Peyer's patch (tissue), 4 donors: ENCODE measurements around the gene PTAFR. TPM values are rescaled to one million over a fixed set of nuclear protein-coding genes. Genes with fewer than 3 reads are reported as not detected.

Experiments used
- DNase-seq, 3 donors: peaks; one replicate each; pipeline ENCODE4 v3.0.0-alpha.2; 2017 to 2019
- H3K27ac ChIP-seq, 4 donors: fragments of 200-600 bp; sonication (generic); one replicate each; pipeline ENCODE4 v1.5.1; 2016 to 2019
- H3K27me3 ChIP-seq, 2 donors: fragments of 200-600 bp; sonication (generic); one replicate each; pipeline ENCODE4 v1.5.1; 2019
- H3K36me3 ChIP-seq, 3 donors: fragments of 200-600 bp; sonication (generic); one replicate each; pipeline ENCODE4 v1.5.1; 2016 to 2019
- H3K4me1 ChIP-seq, 4 donors: fragments of 200-600 bp; sonication (generic); one replicate each; pipeline ENCODE4 v1.5.1; 2016 to 2019
- H3K4me3 ChIP-seq, 4 donors: fragments of 200-600 bp; sonication (generic); 1 replicate in 3 of 4; 2 replicates in 1 of 4; pipeline ENCODE4 v1.5.1; 2016 to 2019; ENCODE audit warnings: mild to moderate bottlenecking in 1 of 4
- H3K9me3 ChIP-seq, 4 donors: fragments of 200-600 bp; sonication (generic); one replicate each; pipeline ENCODE4 v1.5.1; 2016 to 2019; ENCODE audit warnings: mild to moderate bottlenecking in 1 of 4
- CTCF ChIP-seq, 6 experiments: fragments of 450-650 bp in 4 of 6; fragments of 200-600 bp in 2 of 6; sonication (generic) in 1 of 6; IDR thresholded peaks; one replicate each; pipeline ENCODE4 v1.5.1; 2017 to 2019; ENCODE audit warnings: antibody characterized with exemption in 6 of 6, mild to moderate bottlenecking in 3 of 6, moderate library complexity in 1 of 6
- POLR2A ChIP-seq, 2 donors: fragments of 450-650 bp; IDR thresholded peaks; one replicate each; pipeline ENCODE4 v1.5.1; 2017; ENCODE audit warnings: antibody characterized with exemption in 2 of 2, mild to moderate bottlenecking in 2 of 2, moderate library complexity in 2 of 2
- total RNA-seq, 4 donors: library from RNA; depleted of rRNA; stranded (reverse); fragments of >200 nt; gene quantifications; one replicate each; pipeline ENCODE4 v1.1.0, GENCODE V29; 2016

Gene PTAFR
- total RNA-seq, 4 donors from 2014 or later: 0.53 to 1.8 (median 1.7) TPM

- Histone ChIP-seq H3K27me3 (no peaks in the 10 kb centered on the region), H3K4me3 (no peak overlapping the region), H3K36me3 (no peaks in the 10 kb centered on the region), H3K4me1 (no peaks in the 10 kb centered on the region), H3K27ac (no peak overlapping the region), H3K9me3 (no peaks in the 10 kb centered on the region)
- DNase-seq: peak in 1 of 3 donors; percentile 51
- TF ChIP-seq CTCF (IDR thresholded peaks at IDR 0.05) (no peak), POLR2A (IDR thresholded peaks at IDR 0.05) (no peak)
Observed at GRCh38 chr1:28115267-28115666, 61.2 kb downstream of the PTAFR start.

- Histone ChIP-seq H3K9me3 (no peaks in the 10 kb centered on the region), H3K4me3 (no peak overlapping the region), H3K36me3 (no peaks in the 10 kb centered on the region), H3K4me1 (no peaks in the 10 kb centered on the region), H3K27ac (no peak overlapping the region), H3K27me3 (no peaks in the 10 kb centered on the region)
- TF ChIP-seq POLR2A (IDR thresholded peaks at IDR 0.05) (no peak), CTCF (IDR thresholded peaks at IDR 0.05) (no peak)
- no peak for DNase-seq
Observed at GRCh38 chr1:28114844-28115243, 61.6 kb downstream of the PTAFR start.

- H3K36me3 ChIP-seq: no peaks in the 10 kb centered on the region
- H3K4me1 ChIP-seq: no peaks in the 10 kb centered on the region
- no peaks in the 10 kb centered on the region for H3K9me3 ChIP-seq
- no peaks in the 10 kb centered on the region for H3K27me3 ChIP-seq
- no peak overlapping the region for H3K4me3 ChIP-seq
- peak overlapping the region in 1 of 4 donors; percentile 25 for H3K27ac ChIP-seq
- no peak for DNase-seq
- TF ChIP-seq CTCF (IDR thresholded peaks at IDR 0.05) (peak in 3 of 6 experiments; percentile 8 to 43 (median 31)), POLR2A (IDR thresholded peaks at IDR 0.05) (no peak)
Observed at GRCh38 chr1:28113242-28113572, 63.3 kb downstream of the PTAFR start.

- no peaks in the 10 kb centered on the region for H3K9me3 ChIP-seq
- TF ChIP-seq POLR2A (IDR thresholded peaks at IDR 0.05) (no peak), CTCF (IDR thresholded peaks at IDR 0.05) (peak in 1 of 6 experiments; percentile 47)
- H3K27ac ChIP-seq: peak overlapping the region in 1 of 4 donors; percentile 25
- no peak overlapping the region for H3K4me3 ChIP-seq
- H3K27me3 ChIP-seq: no peaks in the 10 kb centered on the region
- peak in 1 of 3 donors; percentile 59 for DNase-seq
- no peaks in the 10 kb centered on the region for H3K4me1 ChIP-seq
- H3K36me3 ChIP-seq: no peaks in the 10 kb centered on the region
Observed at GRCh38 chr1:28112388-28113241, 63.9 kb downstream of the PTAFR start.

GRCh38 chr1:28111157-28111556, 65.3 kb downstream of the PTAFR start:
- Histone ChIP-seq H3K4me3 (no peak overlapping the region), H3K36me3 (no peaks in the 10 kb centered on the region), H3K4me1 (no peaks in the 10 kb centered on the region), H3K9me3 (no peaks in the 10 kb centered on the region), H3K27me3 (no peaks in the 10 kb centered on the region), H3K27ac (no peak overlapping the region)
- no peak for TF ChIP-seq CTCF (IDR thresholded peaks at IDR 0.05)
- DNase-seq: no peak
